ENCODE data around the gene ABCG1. TPM values are rescaled to one million over a fixed set of nuclear protein-coding genes. Genes with fewer than 3 reads are reported as not detected.

The ABCG1 gene
- total RNA-seq, 1 donor from 2014 or later = 156 TPM

- no peak for DNase-seq (ENCODE audit: low read depth in 2 of 2)
Observed at GRCh38 chr21:42304556-42305454, 85.9 kb downstream of the ABCG1 start.

GRCh38 chr21:42305707-42306147, 86.8 kb downstream of the ABCG1 start:
- no peak for DNase-seq (ENCODE audit: low read depth in 2 of 2)

- no peak for DNase-seq (ENCODE audit: low read depth in 2 of 2)
Observed at GRCh38 chr21:42306366-42307035, 87.6 kb downstream of the ABCG1 start.

- DNase-seq (ENCODE audit: low read depth in 2 of 2) = no peak
Observed at GRCh38 chr21:42307106-42307505, 88.2 kb downstream of the ABCG1 start.

- no peak for DNase-seq (ENCODE audit: low read depth in 2 of 2)
Observed at GRCh38 chr21:42308161-42308913, 89.4 kb downstream of the ABCG1 start.

- DNase-seq (ENCODE audit: low read depth in 2 of 2) = no peak
Observed at GRCh38 chr21:42308914-42309752, 90.2 kb downstream of the ABCG1 start.

GRCh38 chr21:42309753-42310213, 90.8 kb downstream of the ABCG1 start:
- peak; percentile 35 to 70 for DNase-seq (ENCODE audit: low read depth in 2 of 2)

- no peak for DNase-seq (ENCODE audit: low read depth in 2 of 2)
Observed at GRCh38 chr21:42310411-42311001, 91.6 kb downstream of the ABCG1 start.

GRCh38 chr21:42311160-42311559, 92.2 kb downstream of the ABCG1 start:
- DNase-seq (ENCODE audit: low read depth in 2 of 2) = no peak

- DNase-seq (ENCODE audit: low read depth in 2 of 2) = no peak
Observed at GRCh38 chr21:42311816-42312625, 93.1 kb downstream of the ABCG1 start.

GRCh38 chr21:42312626-42313104, 93.7 kb downstream of the ABCG1 start:
- no peak for DNase-seq (ENCODE audit: low read depth in 2 of 2)

- peak in 1 of 2 donors; percentile 46 for DNase-seq (ENCODE audit: low read depth in 2 of 2)
Observed at GRCh38 chr21:42313501-42313969, 94.6 kb downstream of the ABCG1 start.

GRCh38 chr21:42314616-42315295, 95.8 kb downstream of the ABCG1 start:
- no peak for DNase-seq (ENCODE audit: low read depth in 2 of 2)

- DNase-seq (ENCODE audit: low read depth in 2 of 2) = peak in 1 of 2 donors; percentile 94
Observed at GRCh38 chr21:42315296-42315891, 96.5 kb downstream of the ABCG1 start, which contains the start of gene TFF3. TSS of gene TFF3 (minus strand) at chr21:42315409. CDS start at chr21:42315374, 35 bp downstream.

GRCh38 chr21:42316891-42317290, 98.0 kb downstream of the ABCG1 start:
- DNase-seq (ENCODE audit: low read depth in 2 of 2) = no peak

GRCh38 chr21:42317341-42317741, 98.4 kb downstream of the ABCG1 start:
- DNase-seq (ENCODE audit: low read depth in 2 of 2) = no peak

- no peak for DNase-seq (ENCODE audit: low read depth in 2 of 2)
Observed at GRCh38 chr21:42317826-42318746, 99.1 kb downstream of the ABCG1 start.
